ENCODE data around the gene ZBTB17. TPM values are rescaled to one million over a fixed set of nuclear protein-coding genes. Genes with fewer than 3 reads are reported as not detected.
A peak's percentile ranks its signal among the peaks of the same experiment; 100 is the strongest.
"Not testable (repeated sequence)": the region's sequence is repeated elsewhere in the genome, so short reads cannot be mapped to it uniquely, and the experiment has no call there.

ZBTB17 gene
- total RNA-seq, 2 donors from 2014 or later = 44.7 to 54.9 TPM

DNA sequence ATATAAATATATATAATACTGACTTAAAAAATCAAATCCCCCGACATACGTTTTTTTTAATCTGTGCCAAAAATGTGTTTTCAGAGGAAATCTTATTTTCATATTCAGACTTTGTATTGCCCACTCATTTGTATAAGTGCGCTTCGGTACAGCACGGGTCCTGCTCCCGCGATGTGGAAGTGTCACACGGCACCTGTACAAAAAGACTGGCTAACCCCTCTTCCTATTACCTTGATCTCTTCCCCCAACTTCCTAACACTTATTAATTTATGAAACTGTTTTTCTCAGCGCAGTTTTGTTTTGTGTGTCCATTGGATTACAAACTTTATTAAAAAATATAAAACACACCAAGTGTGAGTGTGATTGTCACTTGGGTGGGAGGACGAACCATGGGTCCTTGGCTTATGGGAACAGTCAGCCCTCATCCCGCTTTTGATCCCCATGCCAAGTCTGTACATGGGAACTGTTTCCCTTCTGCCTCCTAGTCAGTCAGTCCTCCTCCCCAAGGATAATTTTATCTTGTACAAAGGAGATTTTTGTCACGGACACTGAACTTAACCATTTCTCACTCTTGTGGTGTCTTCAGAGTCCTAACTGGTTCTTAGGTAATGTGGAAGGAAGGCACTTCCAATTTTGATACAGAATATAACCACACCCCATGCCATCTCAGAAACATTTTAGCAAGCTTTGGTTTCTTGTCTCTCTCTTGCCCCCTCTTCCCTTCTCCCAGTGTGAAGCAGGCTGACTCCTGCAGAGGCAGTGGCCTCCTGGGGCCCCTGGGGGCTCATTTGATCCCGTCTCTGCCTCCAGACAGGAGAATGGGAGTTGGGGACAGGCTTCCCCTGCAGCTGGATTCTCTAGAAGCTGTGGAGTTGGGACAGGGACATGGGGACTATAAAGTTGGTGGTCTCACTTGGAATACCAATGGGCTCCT lies 35.5 kb downstream of the ZBTB17 start:
- H3K36me3 Mint-ChIP-seq = peaks cover 11 to 13% of the 10 kb centered on the region in 2 donors
- H3K9me3 Mint-ChIP-seq = no peaks in the 10 kb centered on the region
- DNase-seq (ENCODE audit: low spot score in 2 of 2) = no peak
- peak overlapping the region; percentile 77 to 91 for H3K27ac Mint-ChIP-seq
- no peak for ATAC-seq

GRCh38 chr1:15939181-15940109 lies 36.5 kb downstream of the ZBTB17 start:
- ATAC-seq (no peak), DNase-seq (ENCODE audit: low spot score in 2 of 2) (no peak)
- Mint-ChIP-seq H3K36me3 (peaks cover 11 to 23% of the 10 kb centered on the region in 2 donors), H3K27ac (peak overlapping the region; percentile 77 to 86), H3K9me3 (no peaks in the 10 kb centered on the region)

GRCh38 chr1:15938628-15939161 lies 37.2 kb downstream of the ZBTB17 start:
- DNase-seq (ENCODE audit: low spot score in 2 of 2) (no peak), ATAC-seq (peak in 1 of 2 donors; percentile 20)
- Mint-ChIP-seq H3K36me3 (peaks cover 11 to 25% of the 10 kb centered on the region in 2 donors), H3K27ac (peak overlapping the region; percentile 77 to 97), H3K9me3 (no peaks in the 10 kb centered on the region)

DNA sequence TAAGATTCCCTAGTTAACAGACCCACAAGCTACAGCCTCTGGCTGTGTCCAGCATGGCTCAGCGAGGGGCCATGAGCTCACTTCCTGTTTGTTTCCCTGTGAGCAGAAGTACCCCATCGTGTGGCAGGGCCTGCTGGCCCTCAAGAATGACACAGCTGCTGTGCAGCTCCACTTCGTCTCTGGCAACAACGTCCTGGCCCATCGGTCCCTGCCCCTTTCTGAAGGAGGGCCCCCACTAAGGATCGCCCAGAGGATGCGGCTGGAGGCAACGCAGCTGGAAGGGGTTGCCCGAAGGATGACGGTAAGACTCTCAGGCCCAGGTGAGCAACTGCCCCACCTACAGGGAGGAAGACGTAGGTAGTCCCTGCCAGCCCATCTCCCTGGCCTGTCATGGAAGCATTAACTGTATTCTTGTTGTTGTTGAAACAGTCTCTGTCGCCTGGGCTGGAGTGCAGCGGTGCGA lies 38.2 kb downstream of the ZBTB17 start:
- Mint-ChIP-seq H3K27ac (peak overlapping the region; percentile 77 to 97), H3K9me3 (no peaks in the 10 kb centered on the region), H3K36me3 (peaks cover 11 to 25% of the 10 kb centered on the region in 2 donors)
- no peak for ATAC-seq
- no peak for DNase-seq (ENCODE audit: low spot score in 2 of 2)

DNA sequence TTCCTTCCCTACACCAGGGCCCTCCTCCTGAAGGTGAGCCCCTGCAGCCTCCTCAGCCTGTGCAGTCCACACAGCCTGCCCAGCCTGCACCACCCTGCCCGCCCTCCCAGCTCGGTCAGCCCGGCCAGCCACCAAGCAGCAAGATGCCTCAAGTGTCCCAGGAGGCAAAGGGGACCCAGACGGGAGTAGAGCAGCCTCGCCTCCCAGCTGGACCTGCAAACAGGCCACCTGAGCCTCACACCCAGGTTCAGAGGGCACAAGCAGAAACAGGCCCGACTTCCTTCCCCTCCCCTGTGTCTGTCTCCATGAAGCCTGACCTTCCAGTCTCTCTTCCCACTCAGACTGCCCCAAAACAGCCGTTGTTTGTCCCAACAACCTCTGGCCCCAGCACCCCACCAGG lies 38.8 kb downstream of the ZBTB17 start:
- peak overlapping the region; percentile 77 to 97 for H3K27ac Mint-ChIP-seq
- H3K36me3 Mint-ChIP-seq = peaks cover 11 to 25% of the 10 kb centered on the region in 2 donors
- DNase-seq (ENCODE audit: low spot score in 2 of 2) (no peak), ATAC-seq (no peak)
- H3K9me3 Mint-ChIP-seq = no peaks in the 10 kb centered on the region

DNA sequence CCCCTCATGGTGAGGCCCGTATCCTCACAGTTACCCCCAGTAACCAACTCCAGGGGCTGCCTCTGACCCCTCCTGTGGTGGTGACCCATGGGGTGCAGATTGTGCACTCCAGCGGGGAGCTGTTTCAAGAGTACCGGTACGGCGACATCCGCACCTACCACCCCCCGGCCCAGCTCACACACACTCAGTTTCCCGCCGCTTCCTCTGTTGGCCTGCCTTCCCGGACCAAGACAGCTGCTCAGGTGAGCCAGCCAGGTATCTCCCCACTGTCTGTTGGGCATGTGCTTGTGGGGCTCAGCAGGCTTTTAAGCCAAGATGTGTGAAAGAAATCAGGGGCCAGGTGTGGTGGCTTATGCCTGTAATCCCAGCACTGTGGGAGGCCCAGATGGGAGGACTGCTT lies 39.9 kb downstream of the ZBTB17 start:
- Mint-ChIP-seq H3K27ac (peak overlapping the region in 1 of 2 donors; percentile 95), H3K9me3 (no peaks in the 10 kb centered on the region), H3K36me3 (peaks cover 20 to 30% of the 10 kb centered on the region in 2 donors)
- ATAC-seq = no peak
- DNase-seq (ENCODE audit: low spot score in 2 of 2) = no peak

- Mint-ChIP-seq H3K9me3 (no peaks in the 10 kb centered on the region), H3K27ac (peak overlapping the region; percentile 73 to 93)
These were observed 40.6 kb downstream of the ZBTB17 start for GRCh38 chr1:15935056-15935950.

DNA sequence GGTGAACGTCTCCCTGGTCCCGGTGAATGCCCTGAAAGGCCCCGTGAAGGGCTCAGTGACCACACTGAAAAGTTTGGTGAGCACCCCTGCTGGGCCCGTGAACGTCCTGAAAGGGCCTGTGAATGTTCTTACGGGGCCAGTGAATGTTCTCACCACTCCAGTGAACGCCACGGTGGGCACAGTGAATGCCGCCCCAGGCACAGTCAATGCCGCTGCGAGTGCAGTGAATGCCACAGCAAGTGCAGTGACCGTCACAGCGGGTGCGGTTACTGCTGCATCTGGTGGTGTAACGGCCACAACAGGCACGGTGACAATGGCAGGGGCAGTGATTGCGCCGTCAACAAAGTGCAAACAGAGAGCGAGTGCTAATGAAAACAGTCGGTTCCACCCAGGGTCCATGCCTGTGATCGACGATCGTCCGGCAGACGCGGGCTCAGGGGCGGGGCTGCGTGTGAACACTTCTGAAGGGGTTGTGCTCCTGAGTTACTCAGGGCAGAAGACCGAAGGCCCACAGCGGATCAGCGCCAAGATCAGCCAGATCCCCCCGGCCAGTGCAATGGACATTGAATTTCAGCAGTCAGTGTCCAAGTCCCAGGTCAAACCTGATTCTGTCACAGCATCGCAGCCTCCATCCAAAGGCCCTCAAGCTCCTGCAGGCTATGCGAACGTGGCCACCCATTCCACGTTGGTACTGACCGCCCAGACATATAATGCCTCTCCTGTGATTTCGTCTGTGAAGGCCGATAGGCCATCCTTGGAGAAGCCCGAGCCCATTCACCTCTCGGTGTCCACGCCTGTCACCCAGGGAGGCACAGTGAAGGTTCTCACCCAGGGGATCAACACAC lies 41.5 kb downstream of the ZBTB17 start:
- Mint-ChIP-seq H3K27ac (peak overlapping the region; percentile 73 to 93), H3K36me3 (peaks cover 24 to 34% of the 10 kb centered on the region in 2 donors), H3K9me3 (no peaks in the 10 kb centered on the region)
- ATAC-seq (no peak), DNase-seq (ENCODE audit: low spot score in 2 of 2) (no peak)

More at GRCh38 chr1:15935056-15935950, 40.6 kb downstream of the ZBTB17 start:
- peak in 1 of 2 donors; percentile 25 for ATAC-seq
- H3K36me3 Mint-ChIP-seq = peaks cover 21 to 30% of the 10 kb centered on the region in 2 donors
- no peak for DNase-seq (ENCODE audit: low spot score in 2 of 2)

DNA sequence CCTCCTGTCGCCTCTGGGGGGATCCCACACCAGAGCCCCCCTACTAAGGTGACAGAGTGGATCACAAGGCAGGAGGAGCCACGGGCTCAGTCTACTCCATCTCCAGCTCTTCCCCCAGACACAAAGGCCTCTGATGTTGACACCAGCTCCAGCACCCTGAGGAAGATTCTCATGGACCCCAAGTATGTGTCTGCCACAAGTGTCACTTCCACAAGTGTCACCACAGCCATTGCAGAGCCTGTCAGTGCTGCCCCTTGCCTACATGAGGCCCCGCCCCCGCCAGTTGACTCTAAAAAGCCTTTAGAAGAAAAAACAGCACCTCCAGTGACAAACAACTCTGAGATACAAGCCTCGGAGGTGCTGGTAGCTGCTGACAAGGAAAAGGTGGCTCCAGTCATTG lies 42.2 kb downstream of the ZBTB17 start:
- no peaks in the 10 kb centered on the region for H3K9me3 Mint-ChIP-seq
- H3K36me3 Mint-ChIP-seq = peaks cover 28 to 36% of the 10 kb centered on the region in 2 donors
- H3K27ac Mint-ChIP-seq = peak overlapping the region; percentile 41 to 90
- DNase-seq (ENCODE audit: low spot score in 2 of 2) (no peak), ATAC-seq (no peak)

- Mint-ChIP-seq H3K27ac (peak overlapping the region; percentile 19 to 90), H3K36me3 (peaks cover 34 to 44% of the 10 kb centered on the region in 2 donors), H3K9me3 (no peaks in the 10 kb centered on the region)
- ATAC-seq = no peak
- no peak for DNase-seq (ENCODE audit: low spot score in 2 of 2)
These were observed 43.3 kb downstream of the ZBTB17 start for GRCh38 chr1:15932612-15933011.

DNA sequence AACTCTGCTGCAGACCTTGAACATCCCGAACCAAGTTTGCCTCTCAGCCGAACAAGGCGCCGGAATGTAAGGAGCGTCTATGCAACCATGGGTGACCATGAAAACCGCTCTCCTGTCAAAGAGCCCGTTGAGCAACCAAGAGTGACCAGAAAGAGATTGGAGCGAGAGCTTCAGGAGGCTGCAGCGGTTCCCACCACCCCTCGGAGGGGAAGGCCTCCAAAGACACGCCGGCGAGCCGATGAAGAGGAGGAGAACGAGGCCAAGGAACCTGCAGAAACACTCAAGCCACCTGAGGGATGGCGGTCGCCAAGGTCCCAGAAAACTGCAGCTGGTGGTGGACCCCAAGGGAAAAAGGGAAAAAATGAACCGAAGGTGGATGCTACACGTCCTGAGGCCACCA lies 44.0 kb downstream of the ZBTB17 start:
- DNase-seq (ENCODE audit: low spot score in 2 of 2) (no peak), ATAC-seq (no peak)
- Mint-ChIP-seq H3K27ac (peak overlapping the region; percentile 19 to 84), H3K9me3 (no peaks in the 10 kb centered on the region), H3K36me3 (peaks cover 30 to 40% of the 10 kb centered on the region in 2 donors)

DNA sequence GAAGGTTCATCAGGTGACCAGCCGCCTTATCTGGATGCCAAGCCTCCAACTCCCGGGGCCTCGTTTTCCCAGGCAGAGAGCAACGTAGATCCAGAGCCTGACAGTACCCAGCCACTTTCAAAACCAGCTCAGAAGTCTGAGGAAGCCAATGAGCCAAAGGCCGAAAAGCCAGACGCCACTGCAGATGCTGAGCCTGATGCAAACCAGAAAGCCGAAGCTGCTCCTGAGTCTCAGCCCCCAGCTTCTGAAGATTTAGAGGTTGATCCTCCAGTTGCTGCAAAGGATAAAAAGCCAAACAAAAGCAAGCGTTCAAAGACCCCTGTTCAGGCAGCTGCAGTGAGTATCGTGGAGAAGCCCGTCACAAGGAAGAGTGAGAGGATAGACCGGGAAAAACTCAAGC lies 44.5 kb downstream of the ZBTB17 start:
- ATAC-seq (no peak), DNase-seq (ENCODE audit: low spot score in 2 of 2) (no peak)
- Mint-ChIP-seq H3K36me3 (peaks cover 30 to 40% of the 10 kb centered on the region in 2 donors), H3K27ac (peak overlapping the region; percentile 19 to 92), H3K9me3 (no peaks in the 10 kb centered on the region)

DNA sequence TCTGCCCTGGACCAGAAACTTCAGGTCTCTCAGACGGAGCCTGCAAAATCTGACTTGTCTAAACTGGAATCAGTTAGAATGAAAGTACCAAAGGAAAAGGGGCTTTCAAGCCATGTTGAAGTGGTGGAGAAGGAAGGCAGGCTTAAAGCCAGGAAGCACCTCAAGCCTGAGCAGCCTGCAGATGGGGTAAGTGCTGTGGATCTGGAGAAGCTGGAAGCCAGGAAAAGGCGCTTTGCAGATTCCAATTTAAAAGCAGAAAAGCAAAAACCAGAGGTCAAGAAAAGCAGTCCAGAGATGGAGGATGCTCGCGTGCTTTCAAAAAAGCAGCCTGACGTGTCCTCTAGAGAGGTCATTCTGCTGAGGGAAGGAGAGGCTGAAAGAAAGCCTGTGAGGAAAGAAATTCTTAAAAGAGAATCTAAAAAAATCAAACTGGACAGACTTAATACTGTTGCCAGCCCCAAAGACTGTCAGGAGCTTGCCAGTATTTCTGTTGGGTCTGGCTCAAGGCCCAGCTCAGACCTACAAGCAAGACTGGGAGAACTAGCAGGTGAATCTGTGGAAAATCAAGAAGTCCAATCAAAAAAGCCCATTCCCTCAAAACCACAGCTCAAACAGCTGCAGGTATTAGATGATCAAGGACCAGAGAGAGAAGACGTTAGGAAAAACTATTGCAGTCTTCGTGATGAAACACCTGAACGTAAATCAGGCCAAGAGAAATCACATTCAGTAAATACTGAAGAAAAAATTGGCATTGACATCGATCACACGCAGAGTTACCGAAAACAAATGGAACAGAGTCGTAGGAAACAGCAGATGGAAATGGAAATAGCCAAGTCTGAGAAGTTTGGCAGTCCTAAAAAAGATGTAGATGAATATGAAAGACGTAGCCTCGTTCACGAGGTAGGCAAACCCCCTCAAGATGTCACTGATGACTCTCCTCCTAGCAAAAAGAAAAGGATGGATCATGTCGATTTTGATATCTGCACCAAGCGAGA lies 46.6 kb downstream of the ZBTB17 start:
- Mint-ChIP-seq H3K36me3 (peaks cover 27 to 30% of the 10 kb centered on the region in 2 donors), H3K9me3 (no peaks in the 10 kb centered on the region), H3K27ac (peak overlapping the region; percentile 22 to 48)
- DNase-seq (ENCODE audit: low spot score in 2 of 2) (no peak), ATAC-seq (no peak)

DNA sequence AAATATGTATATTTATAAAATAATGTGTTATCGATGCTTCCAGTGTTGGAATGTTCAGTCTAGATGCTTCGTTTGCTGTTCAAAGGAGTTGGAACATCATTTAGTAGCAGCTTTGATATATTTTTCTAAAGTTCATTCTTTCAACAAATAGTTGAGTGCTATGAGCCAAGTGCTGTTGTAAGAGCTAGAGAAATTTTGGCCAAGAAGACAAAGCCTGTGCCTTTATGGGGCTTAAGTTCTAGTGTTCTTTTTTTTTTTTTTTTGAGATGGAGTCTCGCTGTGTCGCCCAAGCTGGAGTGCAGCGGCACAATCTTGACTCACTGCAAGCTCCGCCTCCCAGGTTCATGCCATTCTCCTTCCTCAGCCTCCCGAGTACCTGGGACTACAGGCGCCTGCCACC lies 49.5 kb downstream of the ZBTB17 start:
- DNase-seq (ENCODE audit: low spot score in 2 of 2); H3K27ac Mint-ChIP-seq; H3K9me3 Mint-ChIP-seq; ATAC-seq: not testable (repeated sequence)
- peaks cover 25 to 34% of the 10 kb centered on the region in 2 donors for H3K36me3 Mint-ChIP-seq

Measured in activated naive CD4-positive, alpha-beta T cell treated with anti-CD3 and anti-CD28 coated beads, Interleukin-2, amount 50 U/mL, for 72 hours (primary cell).